ENCODE data around the gene DUSP19.

DNA sequence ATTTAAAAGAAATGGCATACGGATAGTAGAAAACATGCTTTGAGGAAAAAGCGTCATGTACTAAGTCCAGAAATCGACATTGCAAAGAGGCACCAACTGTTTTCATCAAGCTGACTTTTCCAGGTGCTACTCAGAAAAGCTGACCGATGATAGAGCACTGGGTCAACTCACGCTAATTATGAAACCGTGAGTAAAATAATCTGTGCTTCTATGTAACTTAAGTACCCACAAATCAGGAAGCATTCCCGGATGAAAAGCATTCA lies 45.3 kb downstream of the DUSP19 start:
- TF ChIP-seq, protein P1, sequence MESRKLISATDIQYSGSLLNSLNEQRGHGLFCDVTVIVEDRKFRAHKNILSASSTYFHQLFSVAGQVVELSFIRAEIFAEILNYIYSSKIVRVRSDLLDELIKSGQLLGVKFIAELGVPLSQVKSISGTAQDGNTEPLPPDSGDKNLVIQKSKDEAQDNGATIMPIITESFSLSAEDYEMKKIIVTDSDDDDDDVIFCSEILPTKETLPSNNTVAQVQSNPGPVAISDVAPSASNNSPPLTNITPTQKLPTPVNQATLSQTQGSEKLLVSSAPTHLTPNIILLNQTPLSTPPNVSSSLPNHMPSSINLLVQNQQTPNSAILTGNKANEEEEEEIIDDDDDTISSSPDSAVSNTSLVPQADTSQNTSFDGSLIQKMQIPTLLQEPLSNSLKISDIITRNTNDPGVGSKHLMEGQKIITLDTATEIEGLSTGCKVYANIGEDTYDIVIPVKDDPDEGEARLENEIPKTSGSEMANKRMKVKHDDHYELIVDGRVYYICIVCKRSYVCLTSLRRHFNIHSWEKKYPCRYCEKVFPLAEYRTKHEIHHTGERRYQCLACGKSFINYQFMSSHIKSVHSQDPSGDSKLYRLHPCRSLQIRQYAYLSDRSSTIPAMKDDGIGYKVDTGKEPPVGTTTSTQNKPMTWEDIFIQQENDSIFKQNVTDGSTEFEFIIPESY (IDR thresholded peaks at IDR 0.05), result no peak
- TF ChIP-seq, protein P2, sequence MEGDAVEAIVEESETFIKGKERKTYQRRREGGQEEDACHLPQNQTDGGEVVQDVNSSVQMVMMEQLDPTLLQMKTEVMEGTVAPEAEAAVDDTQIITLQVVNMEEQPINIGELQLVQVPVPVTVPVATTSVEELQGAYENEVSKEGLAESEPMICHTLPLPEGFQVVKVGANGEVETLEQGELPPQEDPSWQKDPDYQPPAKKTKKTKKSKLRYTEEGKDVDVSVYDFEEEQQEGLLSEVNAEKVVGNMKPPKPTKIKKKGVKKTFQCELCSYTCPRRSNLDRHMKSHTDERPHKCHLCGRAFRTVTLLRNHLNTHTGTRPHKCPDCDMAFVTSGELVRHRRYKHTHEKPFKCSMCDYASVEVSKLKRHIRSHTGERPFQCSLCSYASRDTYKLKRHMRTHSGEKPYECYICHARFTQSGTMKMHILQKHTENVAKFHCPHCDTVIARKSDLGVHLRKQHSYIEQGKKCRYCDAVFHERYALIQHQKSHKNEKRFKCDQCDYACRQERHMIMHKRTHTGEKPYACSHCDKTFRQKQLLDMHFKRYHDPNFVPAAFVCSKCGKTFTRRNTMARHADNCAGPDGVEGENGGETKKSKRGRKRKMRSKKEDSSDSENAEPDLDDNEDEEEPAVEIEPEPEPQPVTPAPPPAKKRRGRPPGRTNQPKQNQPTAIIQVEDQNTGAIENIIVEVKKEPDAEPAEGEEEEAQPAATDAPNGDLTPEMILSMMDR (IDR thresholded peaks at IDR 0.05; ENCODE audit: low read depth, low read length, missing input control), result no peak
- TF ChIP-seq FOXA1 (IDR thresholded peaks at IDR 0.05) (no peak), YY1 (IDR thresholded peaks at IDR 0.05) (no peak), SP1 (IDR thresholded peaks at IDR 0.05) (no peak), HNF4G (IDR thresholded peaks at IDR 0.05) (no peak)
- TF ChIP-seq, protein P3, sequence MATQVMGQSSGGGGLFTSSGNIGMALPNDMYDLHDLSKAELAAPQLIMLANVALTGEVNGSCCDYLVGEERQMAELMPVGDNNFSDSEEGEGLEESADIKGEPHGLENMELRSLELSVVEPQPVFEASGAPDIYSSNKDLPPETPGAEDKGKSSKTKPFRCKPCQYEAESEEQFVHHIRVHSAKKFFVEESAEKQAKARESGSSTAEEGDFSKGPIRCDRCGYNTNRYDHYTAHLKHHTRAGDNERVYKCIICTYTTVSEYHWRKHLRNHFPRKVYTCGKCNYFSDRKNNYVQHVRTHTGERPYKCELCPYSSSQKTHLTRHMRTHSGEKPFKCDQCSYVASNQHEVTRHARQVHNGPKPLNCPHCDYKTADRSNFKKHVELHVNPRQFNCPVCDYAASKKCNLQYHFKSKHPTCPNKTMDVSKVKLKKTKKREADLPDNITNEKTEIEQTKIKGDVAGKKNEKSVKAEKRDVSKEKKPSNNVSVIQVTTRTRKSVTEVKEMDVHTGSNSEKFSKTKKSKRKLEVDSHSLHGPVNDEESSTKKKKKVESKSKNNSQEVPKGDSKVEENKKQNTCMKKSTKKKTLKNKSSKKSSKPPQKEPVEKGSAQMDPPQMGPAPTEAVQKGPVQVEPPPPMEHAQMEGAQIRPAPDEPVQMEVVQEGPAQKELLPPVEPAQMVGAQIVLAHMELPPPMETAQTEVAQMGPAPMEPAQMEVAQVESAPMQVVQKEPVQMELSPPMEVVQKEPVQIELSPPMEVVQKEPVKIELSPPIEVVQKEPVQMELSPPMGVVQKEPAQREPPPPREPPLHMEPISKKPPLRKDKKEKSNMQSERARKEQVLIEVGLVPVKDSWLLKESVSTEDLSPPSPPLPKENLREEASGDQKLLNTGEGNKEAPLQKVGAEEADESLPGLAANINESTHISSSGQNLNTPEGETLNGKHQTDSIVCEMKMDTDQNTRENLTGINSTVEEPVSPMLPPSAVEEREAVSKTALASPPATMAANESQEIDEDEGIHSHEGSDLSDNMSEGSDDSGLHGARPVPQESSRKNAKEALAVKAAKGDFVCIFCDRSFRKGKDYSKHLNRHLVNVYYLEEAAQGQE (IDR thresholded peaks at IDR 0.05), result no peak

Data from liver (tissue), 3 donors.